Hypothalamus (tissue), 51 donors: ENCODE measurements around the gene SMC1B.
"Not testable (repeated sequence)": the region's sequence is repeated elsewhere in the genome, so short reads cannot be mapped to it uniquely, and the experiment has no call there.

Source experiments
- DNase-seq, 51 donors: peaks; one replicate each; lab custom pipeline; 2025; lab: John Stamatoyannopoulos, UW

The SMC1B gene

GRCh38 chr22:45309422-45310227, 103.8 kb downstream of the SMC1B start, which contains the start of gene FAM118A:
Gene FAM118A (plus strand): TSS chr22:45309934. CDS start chr22:45322380, 12,446 bp downstream.
- peak; percentile 66 to 98 (median 93) for DNase-seq

- peak in 2 of 51 donors; percentile 52 to 57 for DNase-seq
These were observed 104.4 kb downstream of the SMC1B start for GRCh38 chr22:45308957-45309421.

- peak in 1 of 51 donors; percentile 57 for DNase-seq
These were observed 104.9 kb downstream of the SMC1B start for GRCh38 chr22:45308391-45308956.

- no peak for DNase-seq
These were observed 107.3 kb downstream of the SMC1B start for GRCh38 chr22:45306139-45306538.

GRCh38 chr22:45305456-45306075, 107.8 kb downstream of the SMC1B start:
- no peak for DNase-seq

- DNase-seq: no peak
These were observed 108.4 kb downstream of the SMC1B start for GRCh38 chr22:45304971-45305370.

- no peak for DNase-seq
These were observed 110.2 kb downstream of the SMC1B start for GRCh38 chr22:45303181-45303580.

GRCh38 chr22:45302751-45303150, 110.6 kb downstream of the SMC1B start:
- DNase-seq: no peak

GRCh38 chr22:45298934-45299505, 114.4 kb downstream of the SMC1B start:
- no peak for DNase-seq

GRCh38 chr22:45296628-45297297, 116.6 kb downstream of the SMC1B start:
- DNase-seq: no peak

GRCh38 chr22:45295492-45295891, 117.9 kb downstream of the SMC1B start:
- no peak for DNase-seq

GRCh38 chr22:45295004-45295403, 118.4 kb downstream of the SMC1B start:
- DNase-seq: not testable (repeated sequence)
